SK-N-SH treated with all-trans-retinoic acid at 6 μM for 48 hours (cell line): ENCODE data around the gene ARHGEF7.

ENCODE experiments used
- ARNTL ChIP-seq: fragments of 450-650 bp; formaldehyde crosslinking; IDR thresholded peaks from 2 replicates; pipeline ENCODE4 v1.5.0; 2020; ENCODE audit warnings: low read depth, mild to moderate bottlenecking, moderate library complexity, borderline replicate concordance
- GLIS3 ChIP-seq: fragments of 250-450 bp; sonication (Bioruptor Pico); IDR thresholded peaks from 2 replicates; pipeline ENCODE4 v1.5.0; 2020; ENCODE audit warnings: mild to moderate bottlenecking, moderate library complexity
- OSR1 ChIP-seq: fragments of 250-450 bp; sonication (Bioruptor Pico); IDR thresholded peaks from 2 replicates; pipeline ENCODE4 v1.8.0; 2022; ENCODE audit warnings: moderate library complexity, mild to moderate bottlenecking, inconsistent platforms
- PATZ1 ChIP-seq: fragments of 250-450 bp; sonication (Bioruptor Pico); IDR thresholded peaks from 2 replicates; pipeline ENCODE4 v1.8.0; 2020; ENCODE audit warnings: mild to moderate bottlenecking, moderate library complexity, borderline replicate concordance
- RARB ChIP-seq: fragments of 250-450 bp; sonication (Bioruptor Pico); IDR thresholded peaks from 2 replicates; pipeline ENCODE4 v1.8.0; 2021; ENCODE audit warnings: mild to moderate bottlenecking, moderate library complexity
- TCF4 ChIP-seq: fragments of 250-450 bp; sonication (Bioruptor Pico); IDR thresholded peaks from 2 replicates; pipeline ENCODE4 v1.8.0; 2021; ENCODE audit warnings: mild to moderate bottlenecking, moderate library complexity, borderline replicate concordance
- TSHZ2 ChIP-seq: fragments of 250-450 bp; sonication (Bioruptor Pico); IDR thresholded peaks from 2 replicates; pipeline ENCODE4 v1.5.0; 2020; ENCODE audit warnings: mild to moderate bottlenecking, moderate library complexity
- ZFP30 ChIP-seq: fragments of 450-650 bp; formaldehyde crosslinking; IDR thresholded peaks from 2 replicates; pipeline ENCODE4 v1.5.0; 2022; ENCODE audit warnings: mild to moderate bottlenecking, moderate library complexity
- ZNF565 ChIP-seq: fragments of 450-650 bp; formaldehyde crosslinking; conservative IDR thresholded peaks from 2 replicates; pipeline ENCODE4 v1.5.0; 2020; ENCODE audit warnings: low read depth, mild to moderate bottlenecking, moderate library complexity
- TF ChIP-seq, protein P1 (sequence below): fragments of 250-450 bp; sonication (Bioruptor Pico); IDR thresholded peaks from 2 replicates; pipeline ENCODE4 v1.5.1; 2020; ENCODE audit warnings: low read depth, mild to moderate bottlenecking, moderate library complexity
- TF ChIP-seq, protein P2 (sequence below): fragments of 250-450 bp; sonication (Bioruptor Pico); IDR thresholded peaks from 2 replicates; pipeline ENCODE4 v1.8.0; 2021; ENCODE audit warnings: low read depth, mild to moderate bottlenecking, moderate library complexity, borderline replicate concordance

- TF ChIP-seq ZFP30 (no peak), ARNTL (no peak), TSHZ2 (CRISPR knock-in tag) (no peak), OSR1 (CRISPR knock-in tag) (no peak), PATZ1 (CRISPR knock-in tag) (no peak), TCF4 (CRISPR knock-in tag) (no peak), ZNF565 (CRISPR knock-in tag) (no peak), RARB (CRISPR knock-in tag) (no peak), GLIS3 (CRISPR knock-in tag) (no peak)
- TF ChIP-seq, protein P1, sequence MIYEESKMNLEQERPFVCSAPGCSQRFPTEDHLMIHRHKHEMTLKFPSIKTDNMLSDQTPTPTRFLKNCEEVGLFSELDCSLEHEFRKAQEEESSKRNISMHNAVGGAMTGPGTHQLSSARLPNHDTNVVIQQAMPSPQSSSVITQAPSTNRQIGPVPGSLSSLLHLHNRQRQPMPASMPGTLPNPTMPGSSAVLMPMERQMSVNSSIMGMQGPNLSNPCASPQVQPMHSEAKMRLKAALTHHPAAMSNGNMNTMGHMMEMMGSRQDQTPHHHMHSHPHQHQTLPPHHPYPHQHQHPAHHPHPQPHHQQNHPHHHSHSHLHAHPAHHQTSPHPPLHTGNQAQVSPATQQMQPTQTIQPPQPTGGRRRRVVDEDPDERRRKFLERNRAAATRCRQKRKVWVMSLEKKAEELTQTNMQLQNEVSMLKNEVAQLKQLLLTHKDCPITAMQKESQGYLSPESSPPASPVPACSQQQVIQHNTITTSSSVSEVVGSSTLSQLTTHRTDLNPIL = no peak
- TF ChIP-seq, protein P2, sequence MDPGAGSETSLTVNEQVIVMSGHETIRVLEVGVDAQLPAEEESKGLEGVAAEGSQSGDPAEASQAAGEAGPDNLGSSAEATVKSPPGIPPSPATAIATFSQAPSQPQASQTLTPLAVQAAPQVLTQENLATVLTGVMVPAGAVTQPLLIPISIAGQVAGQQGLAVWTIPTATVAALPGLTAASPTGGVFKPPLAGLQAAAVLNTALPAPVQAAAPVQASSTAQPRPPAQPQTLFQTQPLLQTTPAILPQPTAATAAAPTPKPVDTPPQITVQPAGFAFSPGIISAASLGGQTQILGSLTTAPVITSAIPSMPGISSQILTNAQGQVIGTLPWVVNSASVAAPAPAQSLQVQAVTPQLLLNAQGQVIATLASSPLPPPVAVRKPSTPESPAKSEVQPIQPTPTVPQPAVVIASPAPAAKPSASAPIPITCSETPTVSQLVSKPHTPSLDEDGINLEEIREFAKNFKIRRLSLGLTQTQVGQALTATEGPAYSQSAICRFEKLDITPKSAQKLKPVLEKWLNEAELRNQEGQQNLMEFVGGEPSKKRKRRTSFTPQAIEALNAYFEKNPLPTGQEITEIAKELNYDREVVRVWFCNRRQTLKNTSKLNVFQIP (CRISPR knock-in tag) = no peak
Observed at GRCh38 chr13:111219280-111219679, 104.2 kb downstream of the ARHGEF7 start.
